ENCODE measurements around the gene TFEB. TPM values are rescaled to one million over a fixed set of nuclear protein-coding genes. Genes with fewer than 3 reads are reported as not detected.

The TFEB gene
- total RNA-seq, 2 donors from 2014 or later = 4.9 to 10.1 TPM

DNA sequence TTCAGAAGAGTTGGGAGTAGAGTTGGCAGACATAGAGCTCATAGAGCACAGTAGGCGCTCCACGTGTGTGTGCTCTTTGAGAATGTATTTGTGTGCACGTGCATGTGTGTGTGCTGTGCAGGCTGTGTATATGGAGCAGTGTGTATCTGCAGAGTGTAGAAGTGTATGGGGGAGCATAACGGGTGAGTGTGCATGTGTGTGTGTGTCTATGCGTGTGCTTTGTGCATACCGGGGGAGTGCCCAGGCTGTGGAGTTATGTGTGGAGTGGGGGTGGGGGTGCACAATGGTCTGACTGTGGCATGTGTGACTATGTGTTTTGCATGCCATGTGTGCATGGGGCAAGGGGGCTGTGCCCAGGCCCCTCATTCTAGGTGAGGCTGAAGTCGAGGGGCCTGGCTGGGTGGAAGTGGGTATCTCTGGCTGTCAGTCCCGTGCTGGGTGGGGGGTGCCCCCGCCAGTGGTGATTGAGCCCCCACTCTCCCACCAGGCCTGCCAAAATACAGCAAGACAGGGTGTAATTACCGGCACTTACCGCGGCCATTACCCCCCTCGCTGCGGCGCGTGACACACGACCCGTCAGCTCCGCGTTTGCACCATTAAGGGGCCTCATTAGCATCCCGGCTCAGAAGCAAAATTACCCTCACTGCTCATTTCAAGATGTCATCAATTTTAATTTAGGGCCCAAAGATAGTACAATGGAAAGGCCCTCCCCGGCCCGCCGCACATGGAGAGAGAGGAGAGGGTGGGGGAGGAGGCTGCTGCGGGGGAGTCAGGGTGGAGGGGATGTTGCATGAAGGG lies 58.1 kb downstream of the TFEB start:
- no peaks in the 10 kb centered on the region for H3K27me3 ChIP-seq
- intact Hi-C loops (cut with DNase I) = loop anchor here (5.0 kb wide), 2 partner anchors 75 to 305 kb away; no protein-coding TSS in a partner anchor

DNA sequence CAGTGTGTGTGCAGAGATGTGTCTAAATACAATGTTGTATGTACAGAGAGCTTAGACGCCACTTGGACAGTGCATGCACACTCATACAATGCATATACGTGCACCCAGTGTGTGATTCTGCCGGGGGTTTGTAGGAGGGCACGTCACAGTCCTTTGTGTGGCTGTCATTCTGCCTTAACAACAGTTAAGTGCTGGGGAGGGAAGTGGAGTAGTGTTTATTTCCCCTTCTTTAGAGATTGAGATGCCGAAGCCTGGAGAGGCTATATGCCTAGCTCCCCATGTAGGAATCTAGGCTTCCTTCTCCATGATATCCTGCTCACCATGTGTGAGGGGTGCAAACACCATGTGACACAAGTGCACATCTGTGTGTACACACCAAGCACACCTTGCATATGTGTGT lies 59.0 kb downstream of the TFEB start:
- H3K36me3 ChIP-seq (replicated peaks in 1 of 2; ENCODE audit: insufficient read depth in 1 of 2, low read depth in 2 of 2) = no peaks in the 10 kb centered on the region
- WGBS, 2 donors = 72 to 78% methylated on average over 5 of the region's 5 CpGs
- H3K9me3 ChIP-seq = no peaks in the 10 kb centered on the region
- H3K4me1 ChIP-seq = no peaks in the 10 kb centered on the region
- TF ChIP-seq, protein P1, sequence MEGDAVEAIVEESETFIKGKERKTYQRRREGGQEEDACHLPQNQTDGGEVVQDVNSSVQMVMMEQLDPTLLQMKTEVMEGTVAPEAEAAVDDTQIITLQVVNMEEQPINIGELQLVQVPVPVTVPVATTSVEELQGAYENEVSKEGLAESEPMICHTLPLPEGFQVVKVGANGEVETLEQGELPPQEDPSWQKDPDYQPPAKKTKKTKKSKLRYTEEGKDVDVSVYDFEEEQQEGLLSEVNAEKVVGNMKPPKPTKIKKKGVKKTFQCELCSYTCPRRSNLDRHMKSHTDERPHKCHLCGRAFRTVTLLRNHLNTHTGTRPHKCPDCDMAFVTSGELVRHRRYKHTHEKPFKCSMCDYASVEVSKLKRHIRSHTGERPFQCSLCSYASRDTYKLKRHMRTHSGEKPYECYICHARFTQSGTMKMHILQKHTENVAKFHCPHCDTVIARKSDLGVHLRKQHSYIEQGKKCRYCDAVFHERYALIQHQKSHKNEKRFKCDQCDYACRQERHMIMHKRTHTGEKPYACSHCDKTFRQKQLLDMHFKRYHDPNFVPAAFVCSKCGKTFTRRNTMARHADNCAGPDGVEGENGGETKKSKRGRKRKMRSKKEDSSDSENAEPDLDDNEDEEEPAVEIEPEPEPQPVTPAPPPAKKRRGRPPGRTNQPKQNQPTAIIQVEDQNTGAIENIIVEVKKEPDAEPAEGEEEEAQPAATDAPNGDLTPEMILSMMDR (IDR thresholded peaks at IDR 0.05) = no peak
- no peak for TF ChIP-seq POLR2A (IDR thresholded peaks at IDR 0.05)
- no peak for DNase-seq
- ATAC-seq = no peak
- intact Hi-C loops (cut with DNase I) = loop anchor here (5.0 kb wide), 2 partner anchors 74 to 304 kb away; no protein-coding TSS in a partner anchor
- no peak overlapping the region for H3K27ac ChIP-seq
- no peaks in the 10 kb centered on the region for H3K27me3 ChIP-seq
- H3K4me3 ChIP-seq = no peak overlapping the region

More for the DNA sequence above, 58.1 kb downstream of the TFEB start:
- TF ChIP-seq, protein P1 (IDR thresholded peaks at IDR 0.05) = no peak
- no peak for TF ChIP-seq POLR2A (IDR thresholded peaks at IDR 0.05)
- ATAC-seq = no peak
- no peak for DNase-seq
- Histone ChIP-seq H3K27ac (no peak overlapping the region), H3K4me3 (no peak overlapping the region), H3K36me3 (replicated peaks in 1 of 2; ENCODE audit: insufficient read depth in 1 of 2, low read depth in 2 of 2) (no peaks in the 10 kb centered on the region), H3K4me1 (peaks cover 4% of the 10 kb centered on the region), H3K9me3 (no peaks in the 10 kb centered on the region)
- 69 to 78% methylated on average over 21 to 25 of the region's 25 CpGs for WGBS, 2 donors

DNA sequence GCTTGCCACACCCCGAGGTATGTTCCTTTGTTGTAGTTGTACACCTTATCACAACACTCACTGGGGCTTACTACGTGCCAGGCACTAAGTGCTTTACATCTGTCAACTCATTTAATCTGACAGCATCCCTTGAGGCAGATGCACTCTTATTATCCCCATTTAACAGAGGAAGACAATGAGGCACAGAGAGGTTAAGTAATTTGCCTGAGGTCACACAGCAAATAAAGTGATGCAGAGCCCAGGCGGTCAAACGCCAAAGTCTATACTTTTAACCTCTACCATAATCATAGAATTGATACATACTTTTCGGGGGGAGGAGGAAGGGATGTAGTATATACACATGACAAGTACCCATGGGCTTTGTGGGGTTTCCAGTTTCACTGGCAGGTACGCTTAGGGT lies 59.4 kb downstream of the TFEB start:
- no peak for TF ChIP-seq POLR2A (IDR thresholded peaks at IDR 0.05)
- TF ChIP-seq, protein P1 (IDR thresholded peaks at IDR 0.05) = no peak
- WGBS, 2 donors = 69 to 73% methylated on average over 6 of the region's 6 CpGs
- Histone ChIP-seq H3K9me3 (no peaks in the 10 kb centered on the region), H3K27me3 (no peaks in the 10 kb centered on the region), H3K4me1 (no peaks in the 10 kb centered on the region), H3K36me3 (replicated peaks in 1 of 2; ENCODE audit: insufficient read depth in 1 of 2, low read depth in 2 of 2) (no peaks in the 10 kb centered on the region), H3K27ac (no peak overlapping the region), H3K4me3 (no peak overlapping the region)
- intact Hi-C loops (cut with DNase I) = loop anchor here (5.0 kb wide), 2 partner anchors 74 to 304 kb away; no protein-coding TSS in a partner anchor
- DNase-seq = no peak
- no peak for ATAC-seq

DNA sequence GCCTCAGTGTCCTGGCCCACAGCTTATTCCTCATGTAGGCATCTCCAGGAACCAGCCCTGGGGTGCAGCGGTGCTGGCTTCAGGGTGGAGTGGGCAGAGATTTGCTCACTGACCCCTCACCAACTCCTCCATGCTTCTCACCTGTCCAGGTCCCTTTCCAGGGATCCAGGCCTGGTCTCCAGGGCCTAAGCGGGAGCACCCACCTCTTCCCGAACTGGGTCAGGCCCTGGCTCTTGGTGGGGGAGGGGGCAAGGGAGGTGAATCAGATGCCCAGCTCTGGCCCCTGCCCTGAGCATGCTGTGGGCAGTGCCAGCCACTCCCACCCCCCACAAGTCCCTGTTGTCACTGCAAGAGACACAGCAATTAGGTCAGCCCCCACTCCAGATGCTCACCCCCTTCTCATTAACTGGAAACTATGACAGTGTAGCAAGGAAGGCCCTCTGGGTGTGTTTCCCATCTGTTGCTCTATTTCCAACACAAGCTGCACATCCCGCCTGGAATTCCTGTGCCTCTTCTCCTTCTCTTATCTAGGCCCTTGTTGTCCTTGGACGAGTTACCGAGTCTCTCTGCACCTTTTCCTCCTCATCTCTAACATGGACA lies 60.1 kb downstream of the TFEB start:
- Histone ChIP-seq H3K27me3 (no peaks in the 10 kb centered on the region), H3K9me3 (no peaks in the 10 kb centered on the region), H3K27ac (no peak overlapping the region), H3K36me3 (replicated peaks in 1 of 2; ENCODE audit: insufficient read depth in 1 of 2, low read depth in 2 of 2) (no peaks in the 10 kb centered on the region), H3K4me1 (no peaks in the 10 kb centered on the region), H3K4me3 (no peak overlapping the region)
- TF ChIP-seq, protein P1 (IDR thresholded peaks at IDR 0.05) = no peak
- no peak for TF ChIP-seq POLR2A (IDR thresholded peaks at IDR 0.05)
- ATAC-seq = no peak
- intact Hi-C loops (cut with DNase I) = loop anchor here (5.0 kb wide), 2 partner anchors 73 to 303 kb away; no protein-coding TSS in a partner anchor
- DNase-seq = no peak
- 78 to 82% methylated on average over 4 to 6 of the region's 6 CpGs for whole genome bisulfite sequencing, 2 donors
